ENCODE data around the gene MPHOSPH9. TPM values are rescaled to one million over a fixed set of nuclear protein-coding genes. Genes with fewer than 3 reads are reported as not detected.

The MPHOSPH9 gene
- total RNA-seq, 1 donor: 61.3 TPM

DNA sequence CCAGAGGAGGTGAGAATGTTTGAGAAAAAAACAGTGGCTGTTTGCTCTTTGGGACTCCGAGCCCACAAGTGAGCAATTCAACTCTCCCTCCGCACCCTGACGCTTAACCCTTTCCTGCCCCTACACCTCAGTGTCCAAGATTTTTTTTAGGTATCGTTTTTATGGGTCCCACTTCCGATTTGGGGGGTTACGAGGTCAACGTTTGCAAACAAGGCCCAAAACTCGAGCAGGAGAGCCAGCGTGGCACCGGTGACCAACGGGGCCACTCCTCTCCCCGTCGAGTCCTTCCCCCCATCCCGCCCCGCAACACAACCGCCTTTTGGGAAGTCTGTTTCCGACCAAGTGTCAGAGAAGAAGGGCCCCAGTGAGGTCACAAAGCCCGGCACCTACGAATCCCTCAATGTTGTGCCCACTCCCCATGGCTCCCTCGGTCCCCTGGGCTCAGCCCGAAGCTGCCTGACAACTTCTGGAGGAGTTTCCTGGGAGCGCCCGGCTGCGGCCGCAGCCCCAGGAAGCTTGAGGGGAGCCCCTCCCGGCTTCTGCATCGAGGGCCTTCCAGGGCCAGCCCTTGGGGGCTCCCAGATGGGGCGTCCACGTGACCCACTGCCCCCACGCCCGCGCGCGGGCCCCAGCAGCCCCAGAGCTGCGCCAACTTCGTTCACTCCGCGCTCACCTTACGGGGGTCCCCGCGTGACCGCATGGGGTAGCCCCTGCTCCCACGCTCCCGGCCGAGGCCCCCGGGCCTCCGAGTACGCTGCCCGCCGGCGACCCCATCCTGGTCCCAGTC, 37.5 kb upstream of the MPHOSPH9 start:
- peak overlapping the region; percentile 84 for H3K4me3 ChIP-seq (ENCODE audit: low read depth, low read length)
- peak; percentile 52 for DNase-seq (ENCODE audit: low read depth)
- TF ChIP-seq, protein P1, sequence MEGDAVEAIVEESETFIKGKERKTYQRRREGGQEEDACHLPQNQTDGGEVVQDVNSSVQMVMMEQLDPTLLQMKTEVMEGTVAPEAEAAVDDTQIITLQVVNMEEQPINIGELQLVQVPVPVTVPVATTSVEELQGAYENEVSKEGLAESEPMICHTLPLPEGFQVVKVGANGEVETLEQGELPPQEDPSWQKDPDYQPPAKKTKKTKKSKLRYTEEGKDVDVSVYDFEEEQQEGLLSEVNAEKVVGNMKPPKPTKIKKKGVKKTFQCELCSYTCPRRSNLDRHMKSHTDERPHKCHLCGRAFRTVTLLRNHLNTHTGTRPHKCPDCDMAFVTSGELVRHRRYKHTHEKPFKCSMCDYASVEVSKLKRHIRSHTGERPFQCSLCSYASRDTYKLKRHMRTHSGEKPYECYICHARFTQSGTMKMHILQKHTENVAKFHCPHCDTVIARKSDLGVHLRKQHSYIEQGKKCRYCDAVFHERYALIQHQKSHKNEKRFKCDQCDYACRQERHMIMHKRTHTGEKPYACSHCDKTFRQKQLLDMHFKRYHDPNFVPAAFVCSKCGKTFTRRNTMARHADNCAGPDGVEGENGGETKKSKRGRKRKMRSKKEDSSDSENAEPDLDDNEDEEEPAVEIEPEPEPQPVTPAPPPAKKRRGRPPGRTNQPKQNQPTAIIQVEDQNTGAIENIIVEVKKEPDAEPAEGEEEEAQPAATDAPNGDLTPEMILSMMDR (IDR thresholded peaks at IDR 0.05; ENCODE audit: insufficient read depth, low read depth, low read length): no peak

DNA sequence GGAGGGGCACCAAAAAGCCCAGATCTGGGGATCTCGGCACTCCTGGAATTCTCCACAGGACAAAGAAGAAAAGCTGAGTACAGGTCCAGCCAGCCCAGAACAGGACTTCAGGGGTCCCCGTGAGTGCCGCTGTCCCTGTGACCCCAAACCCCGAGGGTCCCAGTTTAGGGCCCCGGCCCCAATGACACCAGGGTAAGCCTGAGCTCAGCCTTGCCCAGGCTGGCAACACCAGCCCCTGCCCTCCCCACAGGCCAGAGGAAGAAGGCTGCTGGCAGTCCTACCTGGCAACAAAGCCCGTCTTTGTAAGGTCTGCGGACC, 36.9 kb upstream of the MPHOSPH9 start:
- DNase-seq (ENCODE audit: low read depth): no peak
- H3K4me3 ChIP-seq (ENCODE audit: low read depth, low read length): peak overlapping the region; percentile 84
- TF ChIP-seq, protein P1 (IDR thresholded peaks at IDR 0.05; ENCODE audit: insufficient read depth, low read depth, low read length): no peak

DNA sequence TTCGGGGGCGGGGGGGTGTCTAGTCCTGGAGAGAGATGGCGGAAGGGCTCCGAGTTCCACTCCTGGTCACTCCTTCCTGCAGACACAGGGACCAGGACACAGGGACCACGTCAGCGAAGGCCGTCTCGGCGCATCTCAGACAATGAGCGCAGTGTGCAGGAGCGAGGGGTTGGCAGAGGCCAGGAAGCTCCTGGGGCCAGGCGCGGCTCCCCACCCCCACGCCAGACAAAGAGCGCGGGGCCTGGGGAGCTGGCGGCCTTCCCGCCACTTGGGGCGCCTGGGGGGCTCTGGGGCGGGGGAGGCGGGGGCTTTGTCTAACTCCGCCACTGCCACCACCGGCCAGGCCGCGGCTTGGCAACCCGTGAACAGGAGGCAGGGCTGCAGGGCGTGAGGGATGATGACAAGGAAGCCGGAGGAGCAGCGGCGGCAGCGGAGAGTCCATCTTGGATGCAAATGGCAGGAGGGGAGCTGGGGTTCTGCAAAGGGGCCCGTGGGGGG, 36.5 kb upstream of the MPHOSPH9 start:
- TF ChIP-seq, protein P1 (IDR thresholded peaks at IDR 0.05; ENCODE audit: insufficient read depth, low read depth, low read length): no peak
- DNase-seq (ENCODE audit: low read depth): peak; percentile 55
- peak overlapping the region; percentile 84 for H3K4me3 ChIP-seq (ENCODE audit: low read depth, low read length)

DNA sequence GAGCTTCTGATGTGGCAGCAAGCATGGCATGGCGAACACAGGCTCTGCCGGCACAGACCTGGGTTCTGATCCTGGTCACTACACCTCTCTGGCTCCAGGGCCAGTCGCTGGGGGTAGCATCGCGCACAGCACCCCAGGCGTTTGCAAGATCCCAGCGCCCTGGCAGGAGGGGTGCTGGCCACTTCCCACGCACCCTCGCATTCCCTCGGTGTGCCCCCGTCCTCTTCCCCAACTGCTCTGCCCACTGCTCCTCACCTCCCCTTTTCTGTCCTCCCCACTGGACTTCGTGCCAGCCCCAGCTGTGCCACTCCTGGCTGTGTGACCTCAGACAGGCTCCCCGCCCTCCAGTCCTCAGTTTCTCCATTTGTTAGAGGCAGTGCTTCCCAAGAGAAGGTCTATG, 35.9 kb upstream of the MPHOSPH9 start:
- TF ChIP-seq, protein P1 (IDR thresholded peaks at IDR 0.05; ENCODE audit: insufficient read depth, low read depth, low read length): no peak

DNA sequence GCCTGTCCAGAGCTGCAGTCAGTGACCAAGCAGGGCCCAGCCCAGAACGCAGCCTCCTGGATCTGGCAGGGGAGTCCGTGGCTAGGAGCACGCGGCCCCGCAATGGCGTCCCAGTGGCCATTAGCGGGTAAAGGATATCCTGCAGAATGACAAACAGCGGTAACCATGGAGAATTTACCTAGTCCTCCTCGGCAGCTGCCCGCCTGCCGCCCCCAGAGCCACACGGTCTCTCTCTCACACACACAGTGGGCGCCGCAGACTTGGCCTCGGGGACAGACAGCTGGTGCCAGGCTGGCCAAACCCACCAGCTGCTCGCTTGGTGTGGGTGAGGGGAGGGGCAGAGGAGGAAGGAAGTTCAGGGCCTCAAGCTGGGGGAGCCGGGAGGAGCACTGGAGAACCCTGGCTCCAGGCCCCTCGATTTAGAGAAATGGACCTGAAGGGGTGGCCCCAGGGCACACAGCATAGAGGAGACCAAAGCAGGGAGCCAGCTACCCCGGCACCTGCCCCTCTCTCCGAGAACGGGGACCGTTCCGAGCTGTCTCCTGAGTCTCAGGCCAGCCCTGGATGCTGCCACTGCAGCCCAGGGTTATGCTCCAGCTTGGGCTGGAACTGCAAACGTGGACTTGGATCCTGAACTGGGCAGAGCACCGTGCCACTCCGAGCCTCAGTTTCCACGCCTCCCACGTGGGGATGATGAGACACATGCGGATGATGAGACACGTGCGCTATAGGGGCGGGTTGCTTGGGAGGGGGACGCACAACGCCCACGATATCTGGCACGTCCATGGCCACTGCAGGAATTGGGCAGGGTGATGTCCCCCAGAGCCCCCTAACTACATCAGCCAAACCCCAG, 35.3 kb upstream of the MPHOSPH9 start:
- TF ChIP-seq, protein P1 (IDR thresholded peaks at IDR 0.05; ENCODE audit: insufficient read depth, low read depth, low read length): no peak
- no peak for DNase-seq (ENCODE audit: low read depth)
- no peak overlapping the region for H3K4me3 ChIP-seq (ENCODE audit: low read depth, low read length)

More for the DNA sequence above, 35.9 kb upstream of the MPHOSPH9 start:
- no peak for DNase-seq (ENCODE audit: low read depth)
- peak overlapping the region; percentile 84 for H3K4me3 ChIP-seq (ENCODE audit: low read depth, low read length)

DNA sequence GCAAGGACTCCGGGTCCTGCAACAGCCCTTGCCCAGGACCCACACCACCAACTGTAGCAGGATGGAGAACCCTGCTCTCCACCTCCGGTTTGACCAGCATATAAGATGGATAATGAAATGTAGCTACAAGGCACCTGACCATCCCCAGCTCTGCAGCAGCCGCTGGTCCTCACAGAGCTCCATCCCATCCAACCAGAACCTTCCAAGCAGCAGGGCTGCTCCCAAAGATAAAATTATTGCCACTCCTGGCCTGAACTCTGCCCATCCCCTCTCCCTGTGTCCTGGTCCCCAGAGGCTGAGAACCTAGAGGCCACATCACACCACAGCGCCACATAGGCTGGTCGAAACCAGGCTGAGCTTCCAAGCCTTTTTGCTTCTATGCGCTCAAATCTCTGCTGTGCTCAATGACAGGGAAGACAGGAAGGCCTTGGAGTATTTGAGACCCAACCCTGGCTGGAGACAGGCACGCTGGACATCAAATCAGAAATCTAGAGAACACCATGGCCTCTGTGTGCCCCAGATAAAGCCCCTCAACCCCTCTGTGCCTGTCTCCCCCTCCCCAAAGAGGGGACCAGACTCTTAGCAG, 34.5 kb upstream of the MPHOSPH9 start:
- DNase-seq (ENCODE audit: low read depth): no peak
- H3K4me3 ChIP-seq (ENCODE audit: low read depth, low read length): no peak overlapping the region
- TF ChIP-seq, protein P1 (IDR thresholded peaks at IDR 0.05; ENCODE audit: insufficient read depth, low read depth, low read length): no peak
